OCI-M1 (cell line): ENCODE measurements around the gene ESRRB.

Experiments used
- DNase-seq: peaks from one replicate; lab custom pipeline; 2025; lab: John Stamatoyannopoulos, UW

The ESRRB gene

DNA sequence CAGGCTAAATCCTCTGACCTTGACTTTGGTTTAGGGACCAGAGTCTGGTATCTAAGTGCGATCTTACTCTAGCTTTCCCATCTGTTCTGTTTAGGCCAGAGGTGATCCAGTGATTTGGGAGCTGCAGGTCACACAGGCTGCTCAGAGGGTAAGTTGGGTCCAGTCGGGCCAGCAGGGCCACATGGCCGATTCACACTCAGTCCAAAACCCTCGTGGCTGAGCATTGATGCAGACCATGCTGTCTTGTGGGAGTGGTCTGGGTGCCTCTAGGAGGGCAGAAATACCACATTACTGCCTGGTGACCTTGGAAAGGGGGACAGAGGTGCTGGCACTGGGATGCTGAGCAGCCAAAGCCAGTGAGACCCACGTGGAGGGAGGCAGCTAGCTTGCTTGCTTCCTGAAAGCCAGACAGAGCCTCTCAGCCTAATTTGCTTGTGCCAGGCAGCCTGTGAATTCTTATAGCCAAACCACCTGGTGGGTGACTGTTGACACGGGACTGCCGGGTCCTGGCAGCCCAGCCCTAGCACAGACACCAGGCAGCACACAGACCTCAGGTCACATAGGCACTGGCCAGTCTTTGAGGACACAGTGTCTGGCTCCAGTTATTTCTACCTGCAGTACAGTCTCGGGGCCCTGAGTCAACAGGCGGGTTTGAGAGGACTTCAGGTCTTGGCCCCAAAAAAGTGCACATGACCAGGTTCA is 31.7 kb downstream of the ESRRB start:
- DNase-seq, result no peak

DNA sequence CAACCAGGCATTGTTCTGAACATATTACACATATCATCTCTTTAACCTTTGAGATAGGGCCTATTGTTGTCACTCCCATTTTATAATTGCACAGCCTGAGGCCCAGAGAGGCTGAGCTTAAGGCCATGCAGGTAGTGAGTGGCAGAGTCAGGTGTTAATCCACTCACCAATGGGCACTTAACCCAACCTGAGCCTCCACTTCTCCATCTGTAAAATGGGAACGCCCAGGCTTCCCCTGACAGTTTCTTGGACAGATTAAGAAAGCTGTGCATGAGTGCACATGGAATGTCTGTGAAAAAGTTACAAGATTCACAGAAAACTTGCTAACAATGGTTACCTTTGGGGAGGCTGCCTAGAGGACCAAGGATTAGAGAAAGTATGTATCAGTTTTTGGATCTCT is 32.9 kb downstream of the ESRRB start:
- no peak for DNase-seq

DNA sequence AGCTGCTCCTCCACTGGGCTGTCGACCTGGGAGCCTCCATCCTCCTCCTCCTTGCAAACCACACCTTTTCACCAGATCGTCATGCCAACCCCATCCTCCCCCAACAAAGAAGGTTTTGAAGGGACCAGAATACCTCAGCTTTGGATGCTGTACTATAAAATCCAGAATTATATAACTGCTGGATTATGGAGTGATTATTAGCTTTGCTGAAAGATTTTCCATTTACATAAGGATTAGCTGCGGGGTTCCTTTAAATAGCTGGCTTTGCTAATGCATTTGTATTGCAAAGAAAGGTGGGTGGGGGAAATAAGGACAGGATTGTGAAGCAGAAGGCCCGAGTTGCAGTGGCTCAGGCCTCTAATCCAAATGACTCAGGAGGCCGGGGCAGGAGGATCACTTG is 36.6 kb downstream of the ESRRB start:
- no peak for DNase-seq

DNA sequence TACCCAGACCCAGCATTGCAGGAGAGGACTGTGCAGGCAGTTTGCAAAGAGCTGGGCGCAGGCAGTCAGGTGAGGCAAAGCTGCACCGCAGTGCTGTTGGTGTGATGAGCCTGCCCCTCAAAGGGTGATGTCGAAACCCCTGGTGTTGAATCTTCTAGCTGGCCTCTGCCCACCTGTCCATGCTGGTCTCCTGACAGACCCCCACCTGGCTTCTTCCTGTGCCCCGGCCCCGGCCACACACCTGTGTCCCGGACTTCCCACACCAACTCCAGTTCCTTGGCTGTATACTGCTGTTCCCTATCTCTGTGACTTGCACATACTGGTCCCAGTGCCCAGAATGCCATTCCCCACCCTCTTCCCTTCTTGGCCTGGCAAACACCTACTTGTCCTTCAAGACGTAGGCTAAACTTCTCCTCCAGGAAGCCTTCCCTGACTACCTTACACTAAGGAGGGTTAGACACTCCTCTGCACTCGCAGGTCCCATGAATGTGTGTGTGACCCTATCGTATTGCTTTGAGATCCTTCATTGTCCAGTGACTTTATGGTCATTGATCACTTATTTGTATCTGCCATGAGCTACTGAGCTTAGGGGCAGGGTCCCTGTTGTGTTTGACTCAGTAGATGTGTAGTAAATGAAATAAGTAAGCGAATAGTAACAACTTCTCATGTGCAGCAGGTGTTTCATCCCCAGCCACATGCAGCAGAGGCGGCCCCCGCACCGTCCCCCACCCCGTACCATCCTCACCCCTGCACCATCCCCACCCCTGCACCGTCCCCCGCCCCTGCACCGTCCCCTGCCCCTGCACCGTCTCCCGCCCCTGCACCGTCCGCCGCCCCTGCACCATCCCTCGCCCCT is 37.4 kb downstream of the ESRRB start:
- no peak for DNase-seq

DNA sequence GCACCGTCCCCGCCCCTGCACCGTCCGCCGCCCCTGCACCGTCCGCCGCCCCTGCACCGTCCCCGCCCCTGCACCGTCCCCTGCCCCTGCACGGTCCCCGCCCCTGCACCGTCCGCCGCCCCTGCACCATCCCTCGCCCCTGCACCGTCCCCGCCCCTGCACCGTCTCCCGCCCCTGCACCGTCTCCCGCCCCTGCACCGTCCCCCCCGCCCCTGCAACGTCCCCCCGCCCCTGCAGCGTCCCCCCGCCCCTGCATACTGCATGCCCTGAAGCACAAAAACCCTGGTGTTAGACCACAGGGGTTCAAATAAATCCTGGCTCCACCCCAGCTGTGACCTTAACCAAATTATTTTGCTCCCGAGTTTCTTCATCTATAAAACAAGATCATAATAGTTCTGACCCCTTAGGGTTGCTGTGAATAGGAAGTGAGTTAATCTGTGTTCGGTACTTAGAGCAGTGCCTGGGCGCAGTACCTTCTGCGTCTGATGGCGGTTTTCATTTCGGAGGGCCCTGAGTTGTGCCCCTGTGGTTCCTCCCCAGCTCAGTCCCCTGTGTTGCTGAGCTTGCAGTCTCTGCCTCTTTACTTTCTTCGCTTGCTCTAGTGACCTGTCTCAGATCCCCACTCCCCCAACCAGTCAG is 38.1 kb downstream of the ESRRB start:
- DNase-seq, result no peak

DNA sequence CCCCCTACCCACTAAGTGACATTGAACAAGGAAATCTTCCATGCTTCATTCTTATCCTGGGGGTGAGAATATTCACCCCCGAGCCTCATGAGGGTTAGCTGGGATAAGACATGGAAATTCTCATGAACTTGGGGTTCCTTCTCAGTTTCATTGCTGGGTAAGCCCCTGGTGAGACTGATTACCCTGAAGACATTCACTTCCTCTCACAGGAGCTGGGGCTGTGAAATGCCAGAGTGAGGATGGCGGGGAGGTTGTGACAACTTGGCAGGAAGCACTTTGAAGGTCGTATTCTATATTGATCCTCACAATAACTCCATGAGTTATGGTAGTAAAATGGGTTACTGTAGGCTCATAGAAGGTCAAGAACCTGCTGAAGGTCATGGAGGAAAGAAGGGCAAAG is 43.5 kb downstream of the ESRRB start:
- DNase-seq, result no peak

DNA sequence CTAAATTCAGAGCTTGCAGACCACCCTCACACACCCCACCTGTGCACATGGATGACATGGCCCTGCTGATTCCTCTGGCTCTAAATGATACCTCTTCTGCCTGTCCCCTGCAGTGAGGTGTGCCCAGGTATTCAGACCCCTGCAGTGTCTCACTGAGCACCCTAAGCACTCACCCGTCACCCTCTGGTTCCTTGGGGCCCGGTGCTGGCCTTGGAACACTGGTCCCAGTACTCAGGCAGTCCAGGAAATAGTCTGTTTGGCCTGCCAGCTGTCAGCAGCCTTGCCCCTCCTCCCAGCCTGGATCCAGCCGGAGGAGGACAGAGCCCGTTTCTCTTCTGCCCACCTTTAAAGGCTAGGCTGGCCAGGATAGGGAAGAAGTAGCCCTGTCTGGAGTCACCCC is 44.9 kb downstream of the ESRRB start:
- no peak for DNase-seq

DNA sequence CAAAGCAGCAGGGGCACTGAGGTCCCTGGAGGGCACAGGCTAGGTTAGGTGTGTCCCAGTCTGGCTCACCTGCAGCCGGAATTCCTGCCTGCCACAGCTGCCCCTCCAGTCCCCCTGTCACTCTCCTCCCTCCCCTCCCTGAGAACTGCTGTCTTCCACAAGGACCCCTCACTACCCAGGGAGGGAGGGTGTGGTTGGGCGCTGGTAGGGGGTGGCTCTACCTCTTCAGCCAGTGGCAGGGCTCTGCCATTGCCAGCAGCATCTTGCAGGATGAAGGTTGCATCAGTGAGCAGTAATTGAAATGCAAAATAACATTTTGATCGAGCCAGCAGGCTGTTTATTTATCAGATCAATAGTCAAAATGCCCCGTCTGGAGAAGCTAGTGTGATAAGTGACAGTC is 45.7 kb downstream of the ESRRB start:
- no peak for DNase-seq

DNA sequence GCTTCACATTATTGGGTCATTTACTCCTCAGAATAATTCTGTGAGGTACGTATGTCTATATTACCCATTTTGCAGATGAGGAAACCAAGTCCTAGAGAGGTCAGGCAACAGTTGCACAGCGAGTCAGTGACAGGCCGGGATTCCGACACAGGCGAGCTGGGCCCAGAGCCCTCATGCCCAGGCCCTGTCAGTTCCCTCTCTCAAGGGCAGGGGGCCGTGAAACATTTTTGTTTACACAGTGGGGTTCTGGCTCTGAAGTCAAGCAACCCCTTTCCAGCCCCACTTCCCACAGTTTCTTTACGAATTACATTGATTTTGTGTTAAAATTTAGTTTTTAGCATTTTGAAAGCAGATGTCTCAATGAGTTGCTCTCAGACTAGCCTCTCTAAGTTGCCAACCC is 46.7 kb downstream of the ESRRB start:
- DNase-seq, result no peak

DNA sequence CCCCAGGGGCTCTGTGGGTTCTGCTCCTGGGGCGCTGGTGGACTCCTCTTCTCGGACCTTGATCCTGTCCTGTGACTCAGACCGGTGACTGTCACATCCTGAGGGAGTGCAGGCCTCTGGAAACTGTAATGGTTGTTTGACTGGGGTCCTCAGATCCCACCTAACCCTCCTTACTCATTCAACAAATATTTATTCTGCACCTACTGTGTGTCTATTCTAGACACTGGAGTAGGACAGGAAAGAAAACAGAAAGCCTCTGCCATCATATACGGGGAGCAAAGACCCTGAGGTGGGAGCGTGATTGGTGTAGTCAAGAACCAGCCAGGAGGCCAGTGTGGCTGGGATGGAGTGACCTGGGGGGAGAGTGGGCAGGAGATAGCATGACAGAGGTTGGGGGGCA is 47.6 kb downstream of the ESRRB start:
- no peak for DNase-seq

DNA sequence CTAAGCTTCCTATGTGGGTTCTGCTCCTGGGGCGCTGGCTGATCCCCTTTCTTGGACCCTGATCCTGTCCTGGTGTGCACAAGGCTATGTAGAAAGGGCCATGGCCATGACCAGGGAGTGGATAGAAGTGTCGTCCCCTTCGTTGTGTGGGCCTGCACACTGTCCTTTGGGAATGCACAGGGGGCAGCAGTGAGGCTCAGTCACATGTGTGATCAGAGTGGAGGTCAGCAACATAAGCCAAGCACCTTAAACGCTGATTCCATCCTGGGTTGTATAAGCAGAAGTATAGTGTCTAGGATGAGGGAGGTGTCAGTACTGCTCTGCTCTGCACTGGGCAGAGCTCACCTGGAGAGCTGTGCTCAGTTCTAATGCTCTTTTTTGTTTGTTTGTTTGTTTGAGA is 48.4 kb downstream of the ESRRB start:
- no peak for DNase-seq

DNA sequence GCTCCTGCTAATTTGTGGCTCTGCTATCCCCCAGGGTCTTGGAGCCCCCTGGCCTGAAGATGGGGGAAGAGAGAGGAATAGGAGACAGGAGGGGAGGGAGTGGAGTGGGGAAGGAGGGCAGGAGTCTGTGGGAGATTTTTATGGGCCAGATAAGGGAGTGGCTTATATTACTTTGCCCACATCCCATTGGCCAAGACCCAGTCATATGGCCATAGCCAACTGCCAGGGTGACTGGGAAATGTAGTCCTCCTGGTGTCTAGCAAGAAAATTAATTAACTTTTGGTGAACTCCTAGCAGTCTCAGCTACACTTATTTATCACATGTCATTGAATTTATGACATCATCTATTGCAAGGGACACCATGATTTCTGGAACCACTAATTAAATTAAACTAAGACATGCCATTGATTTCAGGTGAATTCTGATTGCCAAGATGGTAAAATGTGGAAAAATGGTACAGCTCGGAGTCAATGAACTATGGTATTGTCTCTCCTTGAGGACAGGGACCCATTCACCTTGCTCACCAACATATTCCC is 50.3 kb downstream of the ESRRB start:
- DNase-seq, result peak; percentile 9

DNA sequence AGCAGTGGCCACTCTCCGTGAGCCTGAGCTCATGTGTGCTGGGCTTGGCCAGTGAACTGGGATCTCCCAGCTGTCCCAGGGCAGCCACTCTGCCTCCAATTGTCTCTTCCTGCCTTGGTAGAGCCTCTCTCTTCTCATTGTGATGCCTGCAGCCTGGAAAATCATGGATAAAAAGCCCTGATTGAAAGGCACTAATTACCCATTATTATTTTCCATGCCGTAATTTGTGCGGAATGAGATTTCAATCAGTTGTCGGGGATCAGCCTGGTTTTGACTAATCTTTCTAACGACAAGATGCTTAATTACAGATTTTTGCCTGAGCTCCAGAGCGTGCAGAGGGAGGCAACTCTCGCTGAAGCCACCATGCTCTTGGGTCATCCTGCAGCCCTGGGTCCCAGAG is 52.7 kb downstream of the ESRRB start:
- no peak for DNase-seq

DNA sequence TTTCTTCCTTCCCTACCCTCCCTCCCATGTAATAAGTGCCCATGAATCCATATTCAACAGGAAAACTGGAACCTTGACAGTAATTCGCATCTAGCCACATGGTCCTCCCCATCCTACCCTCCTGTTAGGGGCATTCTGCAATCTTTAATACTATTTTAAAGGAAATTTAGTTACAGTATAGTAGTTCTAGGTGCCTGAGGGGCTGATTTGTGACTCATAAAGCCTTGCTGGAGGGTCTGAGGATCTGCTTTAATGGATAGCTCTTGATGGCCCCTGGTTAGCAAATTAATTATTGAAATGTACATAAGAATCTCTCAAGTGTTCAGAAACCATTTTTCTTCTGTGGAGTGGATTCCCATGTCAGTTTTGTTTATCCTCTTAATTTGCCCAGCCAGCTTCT is 54.1 kb downstream of the ESRRB start:
- no peak for DNase-seq

DNA sequence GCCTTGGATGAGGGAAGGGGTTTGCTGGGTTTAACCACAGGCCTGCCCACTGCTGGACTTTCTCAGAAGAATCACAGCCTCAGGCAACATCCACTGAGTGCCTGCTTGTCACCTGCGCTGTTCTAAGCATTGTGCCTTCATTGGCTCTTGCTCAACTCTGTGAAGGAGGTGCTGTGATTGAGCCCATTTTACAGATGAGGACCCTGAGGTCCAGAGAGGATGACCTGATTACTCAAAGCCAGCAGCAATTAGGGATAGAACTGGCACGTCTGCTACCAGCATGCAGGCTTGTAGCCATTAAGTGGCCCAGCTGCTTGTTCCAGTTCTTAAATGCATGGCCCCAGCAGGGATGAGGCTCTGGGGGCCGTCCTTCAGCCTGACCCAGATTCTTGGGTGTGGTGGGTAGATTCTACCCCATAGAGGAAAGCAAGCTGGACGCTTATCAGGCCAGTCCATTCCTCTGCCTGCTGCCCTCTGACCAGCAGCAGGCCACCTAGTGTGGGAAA is 54.6 kb downstream of the ESRRB start:
- DNase-seq, result no peak

DNA sequence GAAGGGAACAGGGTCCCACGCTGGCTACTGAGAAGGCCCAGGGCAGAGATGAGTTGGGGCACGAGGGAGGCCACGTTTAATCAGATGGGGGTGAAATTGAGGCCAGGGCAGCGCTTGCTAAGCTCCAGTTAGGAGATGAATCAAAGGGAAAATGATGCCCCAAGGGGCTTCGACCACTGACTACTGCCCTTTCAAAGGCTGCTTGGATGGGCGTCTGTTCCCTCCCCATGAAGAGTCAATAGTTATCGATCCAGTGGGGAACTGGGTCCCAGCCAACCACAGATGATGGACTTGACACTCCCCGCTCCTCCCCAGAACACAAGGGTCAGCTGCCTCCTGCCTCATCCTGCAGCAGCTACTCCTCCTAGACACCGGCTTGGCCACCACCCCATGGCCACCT is 55.6 kb downstream of the ESRRB start:
- DNase-seq, result no peak

DNA sequence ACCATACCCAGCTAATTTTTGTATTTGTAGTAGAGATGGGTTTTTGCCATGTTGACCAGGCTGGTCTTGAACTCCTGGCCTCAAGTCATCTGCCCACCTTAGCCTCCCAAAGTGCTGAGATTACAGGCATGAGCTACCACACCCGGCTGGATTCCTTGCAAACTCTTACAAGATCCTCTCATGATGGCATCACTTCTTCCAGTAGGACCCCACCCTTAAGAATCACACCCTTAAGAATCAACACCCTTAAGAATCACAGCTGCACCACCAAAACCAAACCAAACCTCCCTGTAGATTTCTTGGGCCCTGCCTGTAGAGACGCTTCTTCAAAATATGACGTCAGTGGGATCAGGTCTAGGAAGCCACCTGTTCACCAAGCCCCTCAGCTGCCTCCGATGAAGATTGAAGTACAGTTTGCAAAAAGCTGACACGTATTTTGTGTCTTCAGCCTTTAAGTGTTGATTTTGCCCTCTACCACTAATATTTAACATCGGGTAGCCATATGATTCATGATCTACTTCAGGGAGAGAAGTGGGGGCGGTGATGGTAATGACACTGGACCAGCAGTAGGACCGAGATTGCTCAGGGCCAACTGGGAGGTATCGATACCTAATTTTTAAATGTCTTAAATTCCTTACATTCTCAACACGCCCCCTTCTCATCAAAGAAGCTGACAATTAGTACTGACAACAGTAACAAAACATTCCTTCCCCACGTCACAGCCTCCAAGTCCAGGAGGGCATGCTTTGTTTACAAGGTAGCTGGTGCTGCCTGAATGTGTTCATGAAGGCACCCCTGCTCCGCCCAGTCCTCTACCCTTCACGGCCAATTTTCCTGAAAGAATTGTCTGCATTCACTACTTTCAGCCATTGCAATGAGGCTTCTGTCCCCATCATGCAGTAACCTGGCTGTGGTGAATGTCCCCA is 57.2 kb downstream of the ESRRB start:
- DNase-seq, result no peak

DNA sequence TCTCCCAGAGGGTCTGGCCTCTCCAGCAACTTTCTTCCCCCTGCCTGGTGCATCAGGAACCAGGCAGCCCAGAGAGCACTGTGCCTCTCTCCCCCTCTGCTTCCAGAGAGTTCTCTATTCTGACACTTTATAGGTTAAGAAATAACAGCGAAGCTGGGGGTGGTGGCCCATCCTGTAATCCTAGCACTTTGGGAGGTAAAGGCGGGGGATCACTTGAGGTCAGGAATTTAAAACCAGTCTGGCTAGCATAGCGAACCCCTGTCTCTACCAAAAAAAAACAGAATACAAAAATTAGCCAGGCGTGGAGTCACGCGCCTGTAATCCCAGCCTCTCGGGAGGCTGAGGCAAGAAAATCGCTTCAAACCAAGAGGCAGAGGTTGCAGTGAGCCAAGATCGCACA is 58.3 kb downstream of the ESRRB start:
- no peak for DNase-seq

DNA sequence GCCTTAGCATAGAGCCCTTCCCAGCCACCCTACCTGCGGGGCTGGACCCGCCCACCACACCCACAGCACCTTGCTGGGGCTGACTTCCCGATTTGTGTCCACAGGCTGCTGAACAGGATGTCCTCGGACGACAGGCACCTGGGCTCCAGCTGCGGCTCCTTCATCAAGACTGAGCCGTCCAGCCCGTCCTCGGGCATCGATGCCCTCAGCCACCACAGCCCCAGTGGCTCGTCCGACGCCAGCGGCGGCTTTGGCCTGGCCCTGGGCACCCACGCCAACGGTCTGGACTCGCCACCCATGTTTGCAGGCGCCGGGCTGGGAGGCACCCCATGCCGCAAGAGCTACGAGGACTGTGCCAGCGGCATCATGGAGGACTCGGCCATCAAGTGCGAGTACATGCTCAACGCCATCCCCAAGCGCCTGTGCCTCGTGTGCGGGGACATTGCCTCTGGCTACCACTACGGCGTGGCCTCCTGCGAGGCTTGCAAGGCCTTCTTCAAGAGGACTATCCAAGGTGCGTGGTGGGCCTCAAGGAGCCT is 63.4 kb downstream of the ESRRB start:
- no peak for DNase-seq

DNA sequence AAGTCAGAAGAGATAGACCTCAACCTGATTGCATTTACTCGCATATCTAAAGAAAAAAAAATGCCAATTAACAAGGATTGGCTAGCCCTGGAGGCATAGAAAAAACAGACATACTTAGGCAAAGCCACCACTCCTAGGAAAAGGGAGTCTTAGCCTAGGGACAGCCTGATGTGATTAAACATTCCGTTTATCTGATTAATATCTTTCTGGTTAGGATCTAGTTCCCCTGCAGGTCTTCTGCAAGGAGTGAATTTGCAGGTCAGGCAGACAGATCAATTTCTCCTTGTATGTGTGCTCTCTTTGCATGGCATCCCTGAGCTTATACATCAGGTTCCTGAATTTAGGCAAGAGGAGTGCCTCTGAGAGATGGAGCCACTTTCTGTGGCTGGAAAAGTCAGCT is 70.5 kb downstream of the ESRRB start:
- no peak for DNase-seq

DNA sequence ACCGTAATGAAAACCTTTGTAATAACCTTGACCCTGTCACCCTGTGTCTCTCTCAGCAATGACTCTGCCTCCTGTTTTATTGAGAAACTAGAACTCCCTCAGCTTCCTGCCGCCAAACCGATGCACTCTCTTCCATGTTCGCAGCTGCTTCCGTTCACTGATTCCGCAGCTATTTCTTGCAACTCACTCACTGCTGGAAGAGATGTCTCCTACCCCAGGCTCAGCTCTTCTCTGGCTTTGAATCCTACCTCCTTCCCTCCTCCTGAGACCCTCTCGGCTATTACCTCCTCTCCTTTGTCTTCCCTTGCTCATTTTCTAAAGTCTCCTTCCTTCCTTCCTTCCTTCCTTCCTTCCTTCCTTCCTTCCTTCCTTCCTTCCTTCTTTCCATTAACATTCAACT is 71.0 kb downstream of the ESRRB start:
- no peak for DNase-seq
